K562 (cell line): ENCODE measurements around the gene FAM177B. TPM values are rescaled to one million over a fixed set of nuclear protein-coding genes. Genes with fewer than 3 reads are reported as not detected.

Experiments
- CTCF ChIP-seq, 3 experiments: IDR thresholded peaks in 2 of 3; conservative IDR thresholded peaks in 1 of 3; 2 replicates each; pipeline ENCODE4 v1.5.1; 2011 to 2012; ENCODE audit warnings: low read length in 3 of 3, mild to moderate bottlenecking in 3 of 3, control low read depth in 2 of 3, improper control_type of control experiment in 1 of 3, inconsistent platforms in 1 of 3, low read depth in 1 of 3, mixed read lengths in 1 of 3, moderate library complexity in 1 of 3; ENCODE audit not compliant: insufficient read depth in 2 of 3
- HDGF ChIP-seq: fragments of 450-650 bp; IDR thresholded peaks from 2 replicates; pipeline ENCODE4 v1.6.1; 2016
- KLF10 ChIP-seq: fragments of 250-450 bp; sonication (Bioruptor Pico); IDR thresholded peaks from 2 replicates; pipeline ENCODE4 v1.6.1; 2021; ENCODE audit warnings: matching md5 sums
- KLF6 ChIP-seq: fragments of 250-450 bp; sonication (Bioruptor Pico); IDR thresholded peaks from 2 replicates; pipeline ENCODE4 v1.4.0; 2020; ENCODE audit warnings: mild to moderate bottlenecking, moderate library complexity, borderline replicate concordance
- PRDM10 ChIP-seq: fragments of 450-650 bp; IDR thresholded peaks from 2 replicates; pipeline ENCODE4 v1.6.1; 2018; ENCODE audit not compliant: partially characterized antibody
- REST ChIP-seq, 2 experiments: fragments of 450-650 bp; formaldehyde crosslinking in 1 of 2; IDR thresholded peaks; 2 replicates each; pipeline versions ENCODE4 v1.4.0 to v1.6.1; 2014 to 2020; ENCODE audit warnings: mild to moderate bottlenecking in 2 of 2, borderline replicate concordance in 1 of 2, low read depth in 1 of 2
- SMARCA5 ChIP-seq: fragments of 450-650 bp; IDR thresholded peaks from 2 replicates; pipeline ENCODE4 v1.6.1; 2016
- SRSF3 ChIP-seq: fragments of 200-400 bp; formaldehyde crosslinking; IDR thresholded peaks from 2 replicates; pipeline ENCODE4 v1.6.1; 2016; ENCODE audit warnings: mild to moderate bottlenecking, low read length, moderate library complexity; ENCODE audit not compliant: insufficient read depth
- YBX1 ChIP-seq: fragments of 450-650 bp; IDR thresholded peaks from 2 replicates; pipeline ENCODE4 v1.7.1; 2016; ENCODE audit warnings: mild to moderate bottlenecking
- YY1 ChIP-seq, 3 experiments: IDR thresholded peaks; 2 replicates each; pipeline ENCODE4 v1.6.1; 2011; ENCODE audit warnings: low read length in 2 of 3, mild to moderate bottlenecking in 2 of 3, moderate library complexity in 2 of 3, borderline replicate concordance in 1 of 3, control low read depth in 1 of 3, low read depth in 1 of 3; ENCODE audit not compliant: insufficient read depth in 3 of 3, insufficient replicate concordance in 2 of 3, control insufficient read depth in 1 of 3, insufficient read length in 1 of 3; ENCODE audit errors: extremely low read depth in 1 of 3
- ZFP30 ChIP-seq: fragments of 250-450 bp; sonication (Bioruptor Pico); IDR thresholded peaks from 2 replicates; pipeline ENCODE4 v1.8.0; 2022; ENCODE audit warnings: moderate library complexity, mild to moderate bottlenecking, inconsistent platforms, borderline replicate concordance
- ZNF311 ChIP-seq: fragments of 250-450 bp; sonication (Bioruptor Pico); IDR thresholded peaks from 2 replicates; pipeline ENCODE4 v1.4.0; 2020; ENCODE audit warnings: mild to moderate bottlenecking, moderate library complexity
- polyA plus RNA-seq, 8 experiments: library from polyadenylated mRNA; depleted of rRNA in 4 of 8; stranded (reverse) in 5 of 8; unstranded in 3 of 8; fragments of >200 nt; fragmentation: Nextera tagmentation in 2 of 8; fragmentation: Illumina TruSeq in 1 of 8; extraction: Ambion mirVana in 2 of 8; extraction: Trizol in 1 of 8; gene quantifications; 2 replicates each; pipeline versions ENCODE4 v1.2.1 to v1.2.3, GENCODE V29; 2011 to 2014; ENCODE audit warnings: inconsistent platforms in 1 of 8, missing spikeins in 1 of 8
- total RNA-seq, 7 experiments: library from RNA; depleted of rRNA in 6 of 7; stranded (reverse); fragments of >200 nt in 6 of 7; fragmentation: Illumina TruSeq in 2 of 7; extraction: Trizol in 2 of 7; gene quantifications; 2 replicates each; pipeline versions ENCODE4 v1.2.1 to v1.2.3, GENCODE V29; 2011 to 2021; ENCODE audit warnings: low replicate concordance in 1 of 7

FAM177B gene
- total and polyA plus RNA-seq, 9 of the 15 experiments (the other 6 are each of a cell fraction or from before 2014, with no cell fraction given): not detected

- TF ChIP-seq CTCF (IDR thresholded peaks at IDR 0.05 in 2 of 3, conservative IDR thresholded peaks at IDR 0.05 in 1 of 3; ENCODE audit: insufficient read depth in 2 of 3, low read depth in 1 of 3, low read length in 3 of 3) (peak in 2 of 3 experiments; percentile 14 to 22; a peak in 2 of 6 replicates), KLF10 (no peak), YY1 (IDR thresholded peaks at IDR 0.05; ENCODE audit: borderline replicate concordance in 1 of 3, control insufficient read depth in 1 of 3, extremely low read depth in 1 of 3, insufficient read depth in 3 of 3, insufficient read length in 1 of 3, insufficient replicate concordance in 2 of 3, low read depth in 1 of 3, low read length in 2 of 3) (peak in 2 of 3 experiments; percentile 48 to 74), KLF6 (0 out of 2 replicates have a peak, but pooled peaks have one; percentile 16), ZFP30 (CRISPR knock-in tag) (no peak), PRDM10 (peak; percentile 7), SMARCA5 (no peak), ZNF311 (CRISPR knock-in tag) (no peak), REST (IDR thresholded peaks at IDR 0.05; ENCODE audit: borderline replicate concordance) (peak; percentile 96), REST (CRISPR knock-in tag; IDR thresholded peaks at IDR 0.05; ENCODE audit: low read depth) (no peak), SRSF3 (no peak), YBX1 (no peak), HDGF (no peak)
Measured at GRCh38 chr1:222713091-222713961, 23.7 kb upstream of the FAM177B start (continued).
